Body of pancreas (tissue), 4 donors: ENCODE data around the gene G6PD. TPM values are rescaled to one million over a fixed set of nuclear protein-coding genes. Genes with fewer than 3 reads are reported as not detected.

Source experiments
- ATAC-seq: fragments of 150-250 bp; one replicate; pipeline ENCODE4 v1.9.1; 2016
- DNase-seq, 4 donors: peaks; one replicate each; pipeline ENCODE4 v3.0.0-alpha.2; 2019
- H3K27ac ChIP-seq, 4 donors: fragments of 200-600 bp; sonication (generic); 1 replicate in 3 of 4; 2 replicates in 1 of 4; pipeline versions ENCODE4 v1.5.1 to v1.6.1; 2016 to 2019; ENCODE audit warnings: mild to moderate bottlenecking in 1 of 4, mixed read lengths in 1 of 4, moderate library complexity in 1 of 4
- H3K27me3 ChIP-seq, 2 donors: fragments of 200-600 bp; sonication (generic); one replicate each; pipeline ENCODE4 v1.6.0; 2016; ENCODE audit warnings: mild to moderate bottlenecking in 1 of 2
- H3K36me3 ChIP-seq, 2 donors: fragments of 200-600 bp; sonication (generic); replicated peaks in 1 of 2; 2 replicates each; pipeline ENCODE4 v1.5.1; 2016; ENCODE audit warnings: low read depth in 2 of 2; ENCODE audit not compliant: insufficient read depth in 1 of 2
- H3K4me1 ChIP-seq: fragments of 200-600 bp; sonication (generic); one replicate; pipeline ENCODE4 v1.6.0; 2016
- H3K4me3 ChIP-seq, 2 donors: fragments of 200-600 bp; sonication (generic); 1 replicate in 1 of 2; 2 replicates in 1 of 2; pipeline ENCODE4 v1.5.1; 2016 to 2019
- H3K9me3 ChIP-seq, 3 donors: fragments of 200-600 bp; sonication (generic); 1 replicate in 2 of 3; 2 replicates in 1 of 3; pipeline ENCODE4 v1.5.1; 2016
- CTCF ChIP-seq, 7 experiments: fragments of 450-650 bp in 4 of 7; fragments of 200-600 bp in 3 of 7; sonication (generic) in 3 of 7; IDR thresholded peaks; one replicate each; pipeline ENCODE4 v1.5.1; 2016 to 2019; ENCODE audit warnings: antibody characterized with exemption in 7 of 7
- POLR2A ChIP-seq, 3 donors: fragments of 450-650 bp; IDR thresholded peaks; one replicate each; pipeline ENCODE4 v1.6.1; 2016; ENCODE audit warnings: antibody characterized with exemption in 3 of 3, mild to moderate bottlenecking in 2 of 3
- WGBS, 2 donors: methylation state at CpG; one replicate each; pipeline ENCODE4 v1.1.5; 2017; 5-methylcytosine and 5-hydroxymethylcytosine counted together
- intact Hi-C: fragments of 100-400 bp; cut with DNase I; formaldehyde crosslinking; loops from one replicate; pipeline ENCODE4 v1.15.1; 2023
- total RNA-seq, 2 donors: library from RNA; depleted of rRNA; stranded (reverse); fragments of >200 nt; gene quantifications; one replicate each; pipeline ENCODE4 v1.1.0, GENCODE V29; 2016

The G6PD gene
- total RNA-seq, 2 donors from 2014 or later = 7.6 to 16.1 TPM

- peaks cover 33% of the 10 kb centered on the region for H3K4me1 ChIP-seq
- peak overlapping the region; percentile 30 to 70 for H3K4me3 ChIP-seq
- no peaks in the 10 kb centered on the region for H3K9me3 ChIP-seq
- H3K27ac ChIP-seq = peak overlapping the region; percentile 74 to 94 (median 94)
- TF ChIP-seq POLR2A (IDR thresholded peaks at IDR 0.05) = peak in 1 of 3 donors; percentile 40
- TF ChIP-seq CTCF (IDR thresholded peaks at IDR 0.05) = no peak
- intact Hi-C loops = no loop called here
- WGBS, 2 donors = 23 to 24% methylated on average over 12 to 15 of the region's 34 CpGs
- DNase-seq (peak; percentile 48 to 62 (median 58)), ATAC-seq (peak; percentile 12)
- H3K27me3 ChIP-seq = no peaks in the 10 kb centered on the region
- H3K36me3 ChIP-seq = no peaks in the 10 kb centered on the region
Observed at GRCh38 chrX:154515090-154515965, 31.3 kb downstream of the G6PD start.

GRCh38 chrX:154513716-154514115 is 32.9 kb downstream of the G6PD start:
- 82 to 100% methylated on average over 2 of the region's 2 CpGs for WGBS, 2 donors
- H3K36me3 ChIP-seq = no peaks in the 10 kb centered on the region
- intact Hi-C loops = no loop called here
- DNase-seq = no peak
- H3K4me3 ChIP-seq = no peak overlapping the region
- no peaks in the 10 kb centered on the region for H3K9me3 ChIP-seq
- TF ChIP-seq CTCF (IDR thresholded peaks at IDR 0.05) (no peak), POLR2A (IDR thresholded peaks at IDR 0.05) (no peak)
- peaks cover 33% of the 10 kb centered on the region for H3K4me1 ChIP-seq
- H3K27ac ChIP-seq = no peak overlapping the region
- H3K27me3 ChIP-seq = no peaks in the 10 kb centered on the region
- no peak for ATAC-seq

- Histone ChIP-seq H3K27ac (no peak overlapping the region), H3K9me3 (no peaks in the 10 kb centered on the region), H3K4me3 (no peak overlapping the region), H3K27me3 (no peaks in the 10 kb centered on the region), H3K4me1 (peaks cover 31% of the 10 kb centered on the region), H3K36me3 (no peaks in the 10 kb centered on the region)
- DNase-seq (no peak), ATAC-seq (no peak)
- 88 to 100% methylated on average over 8 to 14 of the region's 16 CpGs for WGBS, 2 donors
- intact Hi-C loops = no loop called here
- TF ChIP-seq POLR2A (IDR thresholded peaks at IDR 0.05) = no peak
- no peak for TF ChIP-seq CTCF (IDR thresholded peaks at IDR 0.05)
Observed at GRCh38 chrX:154512879-154513553, 33.6 kb downstream of the G6PD start.

- Histone ChIP-seq H3K9me3 (no peaks in the 10 kb centered on the region), H3K27me3 (no peaks in the 10 kb centered on the region), H3K36me3 (no peaks in the 10 kb centered on the region), H3K4me1 (peaks cover 18% of the 10 kb centered on the region), H3K4me3 (no peak overlapping the region), H3K27ac (no peak overlapping the region)
- intact Hi-C loops = no loop called here
- TF ChIP-seq CTCF (IDR thresholded peaks at IDR 0.05) = no peak
- TF ChIP-seq POLR2A (IDR thresholded peaks at IDR 0.05) = no peak
- DNase-seq (no peak), ATAC-seq (no peak)
- WGBS, 2 donors = 64 to 74% methylated on average over 2 to 9 of the region's 12 CpGs
Observed at GRCh38 chrX:154511761-154512160, 34.9 kb downstream of the G6PD start.
